Psoas muscle (tissue), 8 donors: ENCODE results near the gene EPN3. TPM values are rescaled to one million over a fixed set of nuclear protein-coding genes. Genes with fewer than 3 reads are reported as not detected.

Source experiments
- ATAC-seq, 4 donors: fragments of 200-7000 bp; cut with Tn5 transposase; one replicate each; pipeline ENCODE4 v1.9.1; 2020; ENCODE audit warnings: moderate library complexity in 3 of 4, mild to moderate bottlenecking in 2 of 4
- DNase-seq, 2 donors: peaks; one replicate each; pipeline ENCODE4 v3.0.0-alpha.2; 2020
- H3K27ac ChIP-seq: fragments of 200-600 bp; one replicate; pipeline ENCODE4 v1.8.0; 2022
- H3K27me3 ChIP-seq, 3 donors: fragments of 200-600 bp in 1 of 3; one replicate each; pipeline versions ENCODE4 v1.6.1 to v1.8.0; 2013 to 2022; ENCODE audit warnings: low read length in 2 of 3, mild to moderate bottlenecking in 2 of 3, moderate library complexity in 1 of 3; ENCODE audit not compliant: insufficient read depth in 3 of 3
- H3K36me3 ChIP-seq, 2 donors: fragments of 200-600 bp in 1 of 2; one replicate each; pipeline versions ENCODE4 v1.6.1 to v1.8.0; 2013 to 2022; ENCODE audit warnings: low read depth in 1 of 2, mild to moderate bottlenecking in 1 of 2, moderate library complexity in 1 of 2; ENCODE audit not compliant: insufficient read depth in 1 of 2
- H3K4me1 ChIP-seq: fragments of 200-600 bp; one replicate; pipeline ENCODE4 v1.8.0; 2022
- H3K4me3 ChIP-seq: fragments of 200-600 bp; one replicate; pipeline ENCODE4 v1.8.0; 2022; ENCODE audit warnings: mild to moderate bottlenecking
- H3K9me3 ChIP-seq: fragments of 200-600 bp; one replicate; pipeline ENCODE4 v1.8.0; 2022
- WGBS, 3 donors: extraction: QIAGEN DNeasy Blood & Tissue Kit; methylation state at CpG; one replicate each; pipeline versions ENCODE4 v1.1.6 to v1.1.7; 2013; 5-methylcytosine and 5-hydroxymethylcytosine counted together
- intact Hi-C, 2 donors: fragments of 100-400 bp; cut with DNase I; formaldehyde crosslinking; loops; one replicate each; pipeline versions ENCODE4 v1.11.0 to v1.14.2; 2022
- polyA plus RNA-seq, 3 donors: library from polyadenylated mRNA; stranded (reverse); fragments of 200-250 nt; gene quantifications; one replicate each; pipeline ENCODE4 v1.2.3, GENCODE V29; 2013
- total RNA-seq, 4 donors: library from RNA; stranded (reverse); fragmentation: NEBNext Ultra II Directional in 2 of 4; extraction: Animal tissue kit (Norgen Biotek cat#: 25700) in 2 of 4; gene quantifications; one replicate each; pipeline versions ENCODE4 v1.2.1 to v1.2.4, GENCODE V29; 2021 to 2023
- TF ChIP-seq, protein P1 (sequence below): fragments of 200-600 bp; IDR thresholded peaks from one replicate; pipeline ENCODE4 v1.8.0; 2022; ENCODE audit warnings: antibody characterized with exemption
- donor health status: healthy with polysubstance abuse.
- donor health status: DM: no; HTN: no; CAD: no; lungs with moderate emphysema.
- donor health status: Bipolar disorder and iron deficiency.
- donor health status: healthy.
- donor health status: DM: yes; HTN: yes; CAD: no.
- donor health status: DM: no; HTN: no; CAD: no.
- donor health status: DM: no; HTN: no; CAD: no.
- donor health status: DM: yes; HTN: yes; CAD: no.

The EPN3 gene
- total and polyA plus RNA-seq, 7 donors: 0.03 to 0.15 (median 0.12) TPM; not detected in 4

DNA sequence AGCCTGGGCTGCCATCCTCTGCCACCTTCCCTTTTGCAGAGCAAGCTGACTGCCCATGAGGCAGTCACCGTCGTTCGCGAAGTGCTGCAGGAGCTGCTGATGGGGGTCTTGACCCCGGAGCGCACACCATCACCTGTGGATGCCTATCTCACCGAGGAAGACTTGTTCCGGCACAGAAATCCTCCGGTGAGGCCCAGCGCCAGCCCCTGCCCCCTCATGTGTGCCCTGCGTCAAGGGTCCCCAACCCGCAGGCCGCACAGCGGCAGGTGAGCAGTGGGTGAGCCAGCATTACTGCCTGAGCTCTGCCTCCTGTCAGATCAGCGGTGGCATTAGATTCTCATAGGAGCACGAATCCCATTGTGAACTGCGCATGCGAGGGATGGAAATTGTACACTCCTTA, 7.7 kb upstream of the EPN3 start:
- no peaks in the 10 kb centered on the region for H3K27me3 ChIP-seq
- no peaks in the 10 kb centered on the region for H3K4me1 ChIP-seq
- TF ChIP-seq, protein P1, sequence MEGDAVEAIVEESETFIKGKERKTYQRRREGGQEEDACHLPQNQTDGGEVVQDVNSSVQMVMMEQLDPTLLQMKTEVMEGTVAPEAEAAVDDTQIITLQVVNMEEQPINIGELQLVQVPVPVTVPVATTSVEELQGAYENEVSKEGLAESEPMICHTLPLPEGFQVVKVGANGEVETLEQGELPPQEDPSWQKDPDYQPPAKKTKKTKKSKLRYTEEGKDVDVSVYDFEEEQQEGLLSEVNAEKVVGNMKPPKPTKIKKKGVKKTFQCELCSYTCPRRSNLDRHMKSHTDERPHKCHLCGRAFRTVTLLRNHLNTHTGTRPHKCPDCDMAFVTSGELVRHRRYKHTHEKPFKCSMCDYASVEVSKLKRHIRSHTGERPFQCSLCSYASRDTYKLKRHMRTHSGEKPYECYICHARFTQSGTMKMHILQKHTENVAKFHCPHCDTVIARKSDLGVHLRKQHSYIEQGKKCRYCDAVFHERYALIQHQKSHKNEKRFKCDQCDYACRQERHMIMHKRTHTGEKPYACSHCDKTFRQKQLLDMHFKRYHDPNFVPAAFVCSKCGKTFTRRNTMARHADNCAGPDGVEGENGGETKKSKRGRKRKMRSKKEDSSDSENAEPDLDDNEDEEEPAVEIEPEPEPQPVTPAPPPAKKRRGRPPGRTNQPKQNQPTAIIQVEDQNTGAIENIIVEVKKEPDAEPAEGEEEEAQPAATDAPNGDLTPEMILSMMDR: no peak
- H3K4me3 ChIP-seq: no peak overlapping the region
- DNase-seq: no peak
- H3K36me3 ChIP-seq: no peaks in the 10 kb centered on the region
- WGBS, 3 donors: 86 to 92% (median 88%) methylated on average over 18 of the region's 18 CpGs
- ATAC-seq: no peak
- intact Hi-C loops: no loop called here
- H3K27ac ChIP-seq: no peak overlapping the region
- no peaks in the 10 kb centered on the region for H3K9me3 ChIP-seq

GRCh38 chr17:50527155-50527762, 5.3 kb upstream of the EPN3 start:
- DNase-seq (no peak), ATAC-seq (no peak)
- no peaks in the 10 kb centered on the region for H3K9me3 ChIP-seq
- 59 to 76% (median 69%) methylated on average over 5 of the region's 5 CpGs for WGBS, 3 donors
- TF ChIP-seq, protein P1: no peak
- H3K36me3 ChIP-seq: no peaks in the 10 kb centered on the region
- H3K27me3 ChIP-seq: peaks cover 0 to 11% (median 2%) of the 10 kb centered on the region in 3 donors
- H3K4me1 ChIP-seq: no peaks in the 10 kb centered on the region
- H3K4me3 ChIP-seq: no peak overlapping the region
- H3K27ac ChIP-seq: no peak overlapping the region
- intact Hi-C loops: no loop called here

DNA sequence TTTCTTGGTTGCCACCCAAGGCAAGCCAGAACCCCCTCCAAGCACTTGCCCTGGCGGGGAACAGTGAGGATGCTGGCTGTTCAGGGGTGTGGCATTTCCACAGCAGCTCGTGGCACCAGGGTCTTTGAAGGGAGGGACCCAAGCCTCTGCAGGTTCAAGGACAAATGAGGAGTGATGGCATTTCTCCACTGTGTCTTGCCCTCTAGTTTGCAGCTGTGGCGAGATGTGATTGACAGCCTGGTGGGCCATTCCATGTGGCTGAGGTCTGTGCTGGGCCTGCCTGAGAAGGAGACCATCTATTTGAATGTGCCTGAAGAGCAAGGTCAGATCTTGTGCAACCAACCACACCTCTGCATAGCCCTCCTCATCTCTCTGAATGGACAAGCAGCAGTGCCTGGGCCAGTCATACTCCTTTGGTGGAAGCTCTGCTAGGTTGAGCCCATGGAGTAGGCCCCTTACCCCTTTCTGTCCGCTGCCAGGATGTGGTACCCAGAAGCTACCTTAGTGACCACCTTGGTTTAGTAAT, 4.5 kb upstream of the EPN3 start:
- Histone ChIP-seq H3K4me3 (no peak overlapping the region), H3K9me3 (no peaks in the 10 kb centered on the region), H3K4me1 (peaks cover 5% of the 10 kb centered on the region), H3K27me3 (peaks cover 0 to 17% (median 2%) of the 10 kb centered on the region in 3 donors), H3K36me3 (no peaks in the 10 kb centered on the region), H3K27ac (no peak overlapping the region)
- intact Hi-C loops: no loop called here
- no peak for DNase-seq
- TF ChIP-seq, protein P1: no peak
- 45 to 90% (median 73%) methylated on average over 4 of the region's 4 CpGs for WGBS, 3 donors
- no peak for ATAC-seq

DNA sequence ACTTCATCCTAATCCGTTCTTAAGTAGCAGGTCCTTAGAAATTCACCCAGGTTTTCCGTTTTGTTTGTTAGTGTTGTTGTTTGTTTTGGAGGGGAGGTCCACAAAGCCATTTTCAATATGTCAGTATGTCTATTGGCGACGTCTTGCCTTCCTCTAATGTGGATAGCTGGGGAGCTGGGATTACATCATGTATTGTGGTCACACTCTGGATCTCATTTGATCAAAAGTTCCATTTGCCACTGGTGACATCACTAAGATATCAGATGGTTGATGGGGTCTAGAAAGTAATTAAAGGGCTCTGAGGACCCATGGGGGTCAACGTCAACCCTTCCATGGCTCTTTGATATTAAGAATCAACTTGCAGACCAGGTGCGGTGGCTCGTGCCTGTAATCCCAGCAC, 2.7 kb upstream of the EPN3 start:
- peaks cover 0 to 29% (median 2%) of the 10 kb centered on the region in 3 donors for H3K27me3 ChIP-seq

More for the DNA sequence above, 2.7 kb upstream of the EPN3 start:
- ATAC-seq: no peak
- WGBS, 3 donors: 87 to 95% (median 89%) methylated on average over 7 of the region's 7 CpGs
- no peak for DNase-seq
- Histone ChIP-seq H3K4me3 (no peak overlapping the region), H3K9me3 (no peaks in the 10 kb centered on the region), H3K27ac (no peak overlapping the region), H3K36me3 (no peaks in the 10 kb centered on the region), H3K4me1 (peaks cover 14% of the 10 kb centered on the region)
- intact Hi-C loops: no loop called here
- TF ChIP-seq, protein P1: no peak
